WTC11 (cell line): ENCODE results near the gene CSKMT.

Source experiments
- ATF2 ChIP-seq: sonication (generic); formaldehyde crosslinking; IDR thresholded peaks from 2 replicates; pipeline ENCODE4 v1.8.1; 2022; ENCODE audit warnings: low read depth, missing genetic modification reagents, borderline replicate concordance
- CBFB ChIP-seq: sonication (generic); formaldehyde crosslinking; IDR thresholded peaks from 2 replicates; pipeline ENCODE4 v1.8.1; 2022; ENCODE audit warnings: mild to moderate bottlenecking, low read depth, missing genetic modification reagents
- CREM ChIP-seq: sonication (generic); formaldehyde crosslinking; IDR thresholded peaks from 2 replicates; pipeline ENCODE4 v1.8.1; 2022; ENCODE audit warnings: mild to moderate bottlenecking, missing genetic modification reagents, moderate library complexity
- CTCF ChIP-seq: fragments of 200-600 bp; IDR thresholded peaks from 2 replicates; pipeline ENCODE4 v1.8.0; 2022; ENCODE audit warnings: antibody characterized with exemption
- E2F5 ChIP-seq: sonication (generic); formaldehyde crosslinking; IDR thresholded peaks from 2 replicates; pipeline ENCODE4 v1.8.1; 2022; ENCODE audit warnings: mild to moderate bottlenecking, moderate library complexity, missing genetic modification reagents
- HMGXB4 ChIP-seq: sonication (generic); formaldehyde crosslinking; IDR thresholded peaks from 2 replicates; pipeline ENCODE4 v1.8.1; 2023; ENCODE audit warnings: mild to moderate bottlenecking, moderate library complexity, missing genetic modification reagents
- IRF2 ChIP-seq: sonication (generic); formaldehyde crosslinking; IDR thresholded peaks from 2 replicates; pipeline ENCODE4 v1.8.0; 2022; ENCODE audit warnings: low read depth, missing genetic modification reagents, borderline replicate concordance
- KAT7 ChIP-seq: sonication (generic); formaldehyde crosslinking; IDR thresholded peaks from 2 replicates; pipeline ENCODE4 v1.8.1; 2023; ENCODE audit warnings: missing genetic modification reagents, mild to moderate bottlenecking, borderline replicate concordance
- NFE2L1 ChIP-seq: sonication (generic); formaldehyde crosslinking; IDR thresholded peaks from 2 replicates; pipeline ENCODE4 v1.8.1; 2023; ENCODE audit warnings: missing genetic modification reagents
- NR2C2 ChIP-seq: sonication (generic); formaldehyde crosslinking; IDR thresholded peaks from 2 replicates; pipeline ENCODE4 v1.8.0; 2022; ENCODE audit warnings: mild to moderate bottlenecking, missing genetic modification reagents
- USF2 ChIP-seq: sonication (generic); formaldehyde crosslinking; IDR thresholded peaks from 2 replicates; pipeline ENCODE4 v1.8.1; 2023; ENCODE audit warnings: mild to moderate bottlenecking, missing genetic modification reagents, moderate library complexity
- ZNF281 ChIP-seq: sonication (generic); formaldehyde crosslinking; IDR thresholded peaks from 2 replicates; pipeline ENCODE4 v1.8.0; 2023; ENCODE audit warnings: mild to moderate bottlenecking, missing genetic modification reagents

- no peak for TF ChIP-seq CTCF
- TF ChIP-seq E2F5 (CRISPR knock-in tag) = no peak
- no peak for TF ChIP-seq ZNF281 (CRISPR knock-in tag)
- TF ChIP-seq KAT7 (CRISPR knock-in tag) = no peak
- TF ChIP-seq CREM (CRISPR knock-in tag) = no peak
- no peak for TF ChIP-seq NR2C2
- TF ChIP-seq CBFB = no peak
- TF ChIP-seq HMGXB4 = no peak
- TF ChIP-seq ATF2 = no peak
- TF ChIP-seq USF2 (CRISPR knock-in tag) = no peak
- TF ChIP-seq IRF2 = no peak
- no peak for TF ChIP-seq NFE2L1 (CRISPR knock-in tag)
Measured at GRCh38 chr11:62667460-62667859, 2.3 kb downstream of the CSKMT start.
